Hematopoietic multipotent progenitor cell (in vitro differentiated cells): ENCODE results near the gene RASSF3. TPM values are rescaled to one million over a fixed set of nuclear protein-coding genes. Genes with fewer than 3 reads are reported as not detected.

Source experiments
- DNase-seq, 3 donors: peaks; one replicate each; pipeline ENCODE4 v3.0.0-alpha.2; 2011 to 2015; ENCODE audit warnings: low read depth in 2 of 3, low spot score in 2 of 3
- total RNA-seq: library from RNA; depleted of rRNA; stranded (reverse); fragments of >200 nt; gene quantifications from one replicate; pipeline ENCODE4 v1.2.3, GENCODE V29; 2012

The RASSF3 gene
- total RNA-seq, 1 donor: 12.9 TPM

DNA sequence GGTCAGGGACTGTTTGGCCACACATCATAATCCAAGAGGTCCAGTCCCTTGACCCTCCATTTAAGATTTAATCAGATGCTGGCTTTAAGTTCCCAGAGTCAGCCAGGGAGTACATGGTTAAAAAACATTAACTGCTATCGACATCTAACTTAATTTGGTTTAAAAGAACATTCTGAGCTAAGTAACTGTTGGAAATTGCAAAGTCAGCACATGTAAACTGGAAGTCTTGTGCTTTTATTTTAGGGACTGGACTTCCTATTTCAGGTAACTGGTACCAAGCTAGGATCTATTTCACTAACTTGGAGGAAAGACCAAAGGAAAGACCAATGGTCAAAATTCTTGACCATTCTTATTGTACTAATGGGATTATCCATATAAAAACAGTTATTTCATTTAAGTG, 108.4 kb downstream of the RASSF3 start:
- DNase-seq: no peak

GRCh38 chr12:64720884-64721283, 110.6 kb downstream of the RASSF3 start:
- no peak for DNase-seq

- no peak for DNase-seq
These were observed 112.5 kb downstream of the RASSF3 start for GRCh38 chr12:64722835-64723234.

DNA sequence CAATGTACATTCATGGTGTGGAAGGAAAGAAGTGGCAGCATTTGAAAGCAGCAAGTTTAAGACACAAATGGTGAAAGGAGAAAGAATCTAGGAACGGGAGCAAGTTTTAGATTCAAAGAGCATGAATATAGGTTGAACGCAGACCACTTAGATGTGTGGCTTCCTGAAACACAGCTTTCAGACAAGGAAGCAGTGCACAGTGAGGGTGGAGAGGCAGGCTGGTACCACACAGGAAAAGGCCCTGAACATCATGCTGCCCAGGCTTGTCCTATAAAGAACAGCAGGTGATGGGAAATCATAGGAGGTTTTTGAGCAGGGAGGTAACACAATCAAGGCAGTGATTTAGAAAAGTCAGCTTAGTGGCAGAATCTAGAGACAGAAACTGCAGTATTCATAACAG, 113.3 kb downstream of the RASSF3 start:
- DNase-seq: no peak

GRCh38 chr12:64724201-64724745, 114.0 kb downstream of the RASSF3 start:
- DNase-seq: no peak

DNA sequence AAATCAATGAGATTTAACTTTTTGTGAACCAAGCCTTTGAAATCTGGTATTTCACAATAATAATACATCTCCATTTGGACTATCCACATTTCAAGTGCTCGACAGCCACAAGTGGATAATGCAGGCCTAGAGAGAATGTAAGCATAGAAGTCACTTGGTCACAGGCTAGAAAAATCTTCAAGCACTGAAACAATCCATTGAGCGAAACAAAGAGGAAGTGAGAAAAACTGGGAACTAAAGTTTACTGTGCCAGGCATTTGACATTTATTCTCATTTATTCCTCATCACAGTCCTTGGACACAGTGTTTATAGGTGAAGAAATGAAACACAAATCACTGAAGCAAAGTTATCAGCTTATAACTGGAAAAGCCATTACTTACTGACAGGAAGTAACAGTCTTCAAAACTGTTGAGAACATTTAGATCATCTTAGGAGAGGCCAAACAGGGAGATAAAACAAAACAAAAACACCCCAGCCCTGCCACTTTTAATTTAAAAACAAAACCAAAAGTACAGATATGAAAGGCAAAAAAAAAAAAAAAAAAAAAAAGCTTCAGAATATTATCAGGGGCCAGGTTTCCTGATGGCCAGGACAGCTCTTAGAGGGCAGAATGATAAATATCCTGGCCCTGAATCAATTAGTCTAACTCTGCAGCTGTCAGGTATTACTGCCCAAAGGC, 119.8 kb downstream of the RASSF3 start:
- peak in 2 of 3 donors; percentile 19 to 47 for DNase-seq

DNA sequence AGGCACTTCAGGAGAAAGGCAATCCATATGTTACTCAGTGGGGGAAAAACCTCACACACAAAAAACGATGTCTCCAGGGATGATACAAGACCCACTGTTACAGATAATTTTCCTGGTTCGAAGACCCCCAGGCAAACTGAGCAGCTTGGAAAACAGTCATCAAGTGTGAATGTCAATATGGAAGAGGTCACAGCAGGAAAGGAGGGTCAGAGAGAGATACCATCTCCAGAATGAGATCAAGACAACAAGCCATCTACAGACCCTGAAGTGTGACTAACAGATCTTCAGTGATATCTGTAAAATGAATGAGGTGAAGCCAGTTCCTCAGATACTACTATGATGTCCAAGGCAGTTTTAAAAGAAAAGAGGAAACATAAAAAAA, 120.3 kb downstream of the RASSF3 start:
- DNase-seq: peak in 2 of 3 donors; percentile 5 to 6

DNA sequence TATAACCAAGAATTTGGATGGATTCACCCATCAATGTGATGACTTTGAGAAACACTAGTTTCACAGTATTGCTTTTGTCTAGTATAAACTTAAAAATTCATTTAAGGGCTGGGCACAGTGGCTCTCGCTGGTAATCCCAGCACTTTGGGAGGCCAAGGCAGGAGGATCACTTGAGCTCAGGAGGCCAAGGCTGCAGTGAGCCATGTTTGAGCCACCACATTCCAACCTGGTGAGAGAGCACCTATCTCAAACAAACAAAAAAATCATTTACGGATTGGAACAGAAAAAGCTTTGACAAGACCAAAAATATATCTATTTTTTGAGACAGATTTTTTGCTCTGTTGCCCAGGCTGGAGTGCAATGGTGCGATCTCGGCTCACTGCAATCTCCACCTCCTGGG, 121.4 kb downstream of the RASSF3 start:
- DNase-seq: no peak

DNA sequence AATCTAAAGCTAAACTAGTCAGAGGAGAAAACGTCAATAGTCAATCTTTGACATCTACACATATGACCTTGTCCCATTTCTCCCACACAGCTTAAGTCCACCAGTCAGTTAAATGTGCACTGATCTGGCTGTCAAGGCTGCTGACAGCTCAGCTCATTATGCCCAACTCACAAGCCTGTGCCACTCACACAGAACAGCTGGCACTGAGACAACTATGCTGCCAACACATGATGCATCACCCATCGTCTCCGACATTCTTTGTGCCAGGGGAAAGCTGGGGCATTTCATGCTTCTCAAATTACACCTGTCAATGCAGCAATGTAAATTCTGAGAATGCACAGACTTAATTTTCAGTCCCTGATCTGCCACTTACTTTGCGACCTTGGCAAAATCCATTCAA, 123.6 kb downstream of the RASSF3 start:
- no peak for DNase-seq

GRCh38 chr12:64735442-64735841, 125.1 kb downstream of the RASSF3 start:
- no peak for DNase-seq

DNA sequence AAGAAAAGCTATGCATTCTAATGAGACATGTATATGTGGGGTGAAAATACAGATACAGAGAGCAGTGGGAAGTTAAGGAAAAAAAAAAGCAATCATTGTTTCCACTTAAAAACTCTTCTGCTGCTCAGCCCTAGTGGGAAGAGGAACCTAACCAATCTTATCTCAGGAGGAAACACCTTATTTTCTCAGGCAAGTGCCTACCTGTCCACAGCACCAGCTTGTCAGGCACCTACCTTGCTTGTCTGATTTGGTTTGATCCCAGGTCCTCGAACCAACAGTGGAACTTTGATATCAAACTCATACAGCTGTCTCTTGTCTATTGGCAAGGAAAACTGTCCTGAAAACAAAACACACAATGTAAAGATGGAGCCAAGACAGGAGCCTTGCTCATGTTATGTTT, 126.5 kb downstream of the RASSF3 start:
- no peak for DNase-seq

DNA sequence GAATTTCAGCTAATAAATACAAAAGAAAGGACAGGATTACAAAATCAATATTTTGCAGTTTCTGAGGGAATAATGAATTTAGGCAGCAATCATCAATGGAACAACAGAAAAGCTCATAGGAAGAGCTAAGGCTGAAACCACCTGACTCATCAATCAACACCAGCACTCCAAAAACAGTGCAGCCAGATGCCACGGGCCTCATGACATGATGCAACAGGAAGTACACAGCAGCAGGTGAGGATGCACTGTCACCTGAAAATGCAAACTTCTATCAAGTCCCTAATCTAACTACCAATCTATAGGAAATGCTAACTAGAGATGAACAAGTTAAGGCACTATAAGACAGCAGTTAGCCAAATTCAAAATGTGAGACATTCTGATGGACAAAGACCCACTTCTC, 127.2 kb downstream of the RASSF3 start:
- DNase-seq: no peak

- no peak for DNase-seq
These were observed 129.5 kb downstream of the RASSF3 start for GRCh38 chr12:64739778-64740177.

- no peak for DNase-seq
These were observed 130.4 kb downstream of the RASSF3 start for GRCh38 chr12:64740646-64741045.

DNA sequence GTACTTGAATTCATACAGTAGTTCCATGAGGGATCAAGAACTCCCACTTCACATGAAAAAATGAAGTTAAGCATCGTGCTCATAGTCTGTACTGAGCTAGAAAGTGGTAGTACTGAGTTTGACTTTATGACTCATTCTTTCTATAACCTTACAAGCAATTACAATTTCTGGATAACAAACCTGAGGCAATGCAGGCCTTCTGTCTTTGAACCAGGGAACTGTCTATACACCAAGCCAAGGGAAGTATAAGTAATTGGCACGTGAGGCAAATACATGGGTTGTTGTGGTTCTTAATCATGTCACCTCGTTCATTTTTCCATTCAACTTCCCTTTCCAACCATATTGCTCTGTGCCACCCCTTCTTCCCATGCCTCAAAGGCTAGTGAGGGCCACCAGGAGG, 132.1 kb downstream of the RASSF3 start:
- no peak for DNase-seq

DNA sequence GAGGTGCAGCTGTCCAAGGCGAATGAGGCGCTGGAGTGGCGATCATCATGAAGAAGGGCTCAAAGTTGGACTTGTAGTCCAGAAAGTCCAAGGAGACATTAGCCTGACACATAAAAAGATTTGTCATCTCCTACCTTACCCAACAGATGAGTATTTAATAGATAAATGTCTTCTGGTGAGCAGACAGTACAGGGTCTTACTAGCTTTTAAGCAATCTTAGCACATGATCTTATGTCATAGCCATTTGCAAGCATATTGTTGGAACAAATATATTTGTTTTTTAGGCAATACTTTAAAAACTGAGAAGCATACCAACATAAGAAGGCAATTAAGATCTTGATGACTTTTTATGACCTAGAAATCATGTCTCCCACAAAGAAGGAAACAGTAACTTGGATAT, 132.9 kb downstream of the RASSF3 start:
- DNase-seq: no peak

DNA sequence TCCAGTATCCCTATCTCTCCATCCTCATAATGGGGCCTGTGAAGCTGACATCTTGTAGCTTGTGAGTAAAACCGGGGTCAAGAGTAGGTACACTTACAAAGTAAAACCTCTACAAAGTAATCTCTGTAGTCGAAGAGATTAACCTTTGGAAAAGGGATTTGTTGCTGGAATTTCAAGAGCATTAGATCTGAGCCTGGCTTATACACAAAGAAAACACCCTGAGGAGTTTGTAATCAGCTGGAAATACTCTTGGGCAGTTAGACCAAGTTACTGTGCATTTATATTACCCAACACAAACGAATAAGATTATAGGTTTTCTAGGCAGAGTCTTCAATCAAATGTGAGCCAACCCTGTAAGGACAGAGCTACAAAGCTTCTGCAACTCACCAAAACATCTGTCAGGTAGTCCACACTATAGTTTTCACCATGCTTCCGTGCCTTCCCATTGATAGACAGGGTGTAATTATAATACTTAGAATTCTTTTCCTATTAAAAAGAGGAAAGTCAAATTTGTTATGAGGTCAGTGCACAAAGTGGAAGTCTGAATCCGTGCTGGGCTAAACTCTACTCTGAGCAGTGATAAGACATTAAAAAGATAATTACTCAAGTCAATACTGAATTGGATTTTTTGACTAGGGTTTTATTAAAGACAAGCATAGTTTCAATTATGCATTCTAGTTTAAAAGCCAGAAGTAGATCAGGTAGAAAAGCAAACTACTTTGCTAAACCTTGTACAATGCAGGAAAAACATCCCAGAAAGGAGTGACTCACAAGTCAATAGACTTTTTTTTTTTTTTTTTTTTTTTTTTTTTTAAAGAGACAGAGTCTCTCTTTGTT, 134.3 kb downstream of the RASSF3 start:
- DNase-seq: no peak

- DNase-seq: no peak
These were observed 135.0 kb downstream of the RASSF3 start for GRCh38 chr12:64745259-64745807.

DNA sequence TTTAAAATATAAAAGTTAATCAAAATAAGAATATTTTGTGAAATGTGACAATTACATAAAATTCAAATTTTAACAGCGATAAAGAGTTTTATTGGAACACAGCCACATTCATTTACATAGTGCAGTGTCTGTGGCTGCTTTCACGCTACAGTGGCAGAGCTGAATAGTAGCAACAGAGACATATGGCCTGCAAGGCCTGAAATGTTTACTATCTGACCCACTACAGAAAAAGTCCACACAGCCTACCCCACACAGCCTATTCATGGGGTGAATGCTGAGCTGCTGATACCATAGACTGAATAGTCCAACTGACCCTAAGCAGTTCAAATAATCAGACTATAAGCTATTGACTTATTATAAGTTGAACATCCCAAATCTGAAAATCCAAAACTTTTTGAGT, 135.7 kb downstream of the RASSF3 start:
- no peak for DNase-seq

- no peak for DNase-seq
These were observed 136.4 kb downstream of the RASSF3 start for GRCh38 chr12:64746663-64747062.
